ENCODE measurements around the gene CNOT3. TPM values are rescaled to one million over a fixed set of nuclear protein-coding genes. Genes with fewer than 3 reads are reported as not detected.

CNOT3 gene
- total and polyA plus RNA-seq, 2 experiments from 2014 or later, result 39.7 to 47.0 TPM

GRCh38 chr19:54152267-54152666 lies 14.7 kb downstream of the CNOT3 start:
- ATAC-seq, result no peak
- Histone ChIP-seq H3K4me3 (no peak overlapping the region), H3K4me2 (no peak overlapping the region), H3K27me3 (ENCODE audit: insufficient read depth) (no peaks in the 10 kb centered on the region), H3K4me1 (ENCODE audit: insufficient read depth) (no peaks in the 10 kb centered on the region), H3F3A (replicated peaks; ENCODE audit: low read depth) (peaks cover 21% of the 10 kb centered on the region), H3K27ac (ENCODE audit: low read depth) (no peak overlapping the region), H3K36me3 (ENCODE audit: insufficient read depth) (peaks cover 27% of the 10 kb centered on the region), H2AFZ (no peak overlapping the region), H3K79me2 (replicated peaks; ENCODE audit: insufficient read depth) (no peaks in the 10 kb centered on the region), H3K9me2 (ENCODE audit: insufficient read depth) (no peaks in the 10 kb centered on the region), H4K20me1 (replicated peaks; ENCODE audit: insufficient read depth) (peaks cover 15% of the 10 kb centered on the region; the same call in 1 of the 2 replicates)
- H3K4me1 Mint-ChIP-seq, result no peaks in the 10 kb centered on the region; the same call in 2 of the 3 replicates
- H3K9me3 Mint-ChIP-seq, result no peaks in the 10 kb centered on the region; the same call in 2 of the 3 replicates
- H3K36me3 Mint-ChIP-seq (ENCODE audit: low read depth), result peaks cover 78% of the 10 kb centered on the region
- peaks cover 17% of the 10 kb centered on the region for H3K27me3 Mint-ChIP-seq (ENCODE audit: insufficient read depth, low read depth, poor library complexity)
- no peak overlapping the region for H3K4me3 Mint-ChIP-seq
- DNase-seq (ENCODE audit: low spot score), result no peak
- TF ChIP-seq ZNF114 (CRISPR knock-in tag; IDR thresholded peaks at IDR 0.05) (no peak), CTCF (conservative IDR thresholded peaks at IDR 0.05; ENCODE audit: low read depth in 2 of 2) (no peak), EZH2 (IDR thresholded peaks at IDR 0.05; ENCODE audit: low read depth, unreplicated experiment) (no peak), NANOG (IDR thresholded peaks at IDR 0.05; ENCODE audit: borderline replicate concordance) (no peak), JUNB (IDR thresholded peaks at IDR 0.05; ENCODE audit: unreplicated experiment) (no peak), STAT1 (IDR thresholded peaks at IDR 0.05; ENCODE audit: unreplicated experiment) (no peak), EZH2phosphoT487 (IDR thresholded peaks at IDR 0.05; ENCODE audit: unreplicated experiment) (no peak)
- TF ChIP-seq, protein P1, sequence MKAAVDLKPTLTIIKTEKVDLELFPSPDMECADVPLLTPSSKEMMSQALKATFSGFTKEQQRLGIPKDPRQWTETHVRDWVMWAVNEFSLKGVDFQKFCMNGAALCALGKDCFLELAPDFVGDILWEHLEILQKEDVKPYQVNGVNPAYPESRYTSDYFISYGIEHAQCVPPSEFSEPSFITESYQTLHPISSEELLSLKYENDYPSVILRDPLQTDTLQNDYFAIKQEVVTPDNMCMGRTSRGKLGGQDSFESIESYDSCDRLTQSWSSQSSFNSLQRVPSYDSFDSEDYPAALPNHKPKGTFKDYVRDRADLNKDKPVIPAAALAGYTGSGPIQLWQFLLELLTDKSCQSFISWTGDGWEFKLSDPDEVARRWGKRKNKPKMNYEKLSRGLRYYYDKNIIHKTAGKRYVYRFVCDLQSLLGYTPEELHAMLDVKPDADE (IDR thresholded peaks at IDR 0.05), result no peak
- no peak overlapping the region for H3K27ac Mint-ChIP-seq

GRCh38 chr19:54152878-54153524 lies 15.4 kb downstream of the CNOT3 start:
- Histone ChIP-seq H3K36me3 (ENCODE audit: insufficient read depth) (peaks cover 27% of the 10 kb centered on the region), H3K4me2 (no peak overlapping the region), H3K4me3 (no peak overlapping the region), H3K27me3 (ENCODE audit: insufficient read depth) (no peaks in the 10 kb centered on the region), H3K79me2 (replicated peaks; ENCODE audit: insufficient read depth) (no peaks in the 10 kb centered on the region; the same call in 1 of the 2 replicates), H3K9me2 (ENCODE audit: insufficient read depth) (no peaks in the 10 kb centered on the region), H4K20me1 (replicated peaks; ENCODE audit: insufficient read depth) (peaks cover 10% of the 10 kb centered on the region; the same call in 1 of the 2 replicates), H2AFZ (no peak overlapping the region), H3K4me1 (ENCODE audit: insufficient read depth) (no peaks in the 10 kb centered on the region), H3F3A (replicated peaks; ENCODE audit: low read depth) (peaks cover 21% of the 10 kb centered on the region), H3K27ac (ENCODE audit: low read depth) (no peak overlapping the region)
- no peaks in the 10 kb centered on the region; the same call in 2 of the 3 replicates for H3K9me3 Mint-ChIP-seq
- peaks cover 74% of the 10 kb centered on the region for H3K36me3 Mint-ChIP-seq (ENCODE audit: low read depth)
- H3K27ac Mint-ChIP-seq, result no peak overlapping the region
- no peaks in the 10 kb centered on the region; the same call in 2 of the 3 replicates for H3K4me1 Mint-ChIP-seq
- H3K27me3 Mint-ChIP-seq (ENCODE audit: insufficient read depth, low read depth, poor library complexity), result peaks cover 14% of the 10 kb centered on the region
- no peak overlapping the region; the same call in 2 of the 3 replicates for H3K4me3 Mint-ChIP-seq
- DNase-seq (ENCODE audit: low spot score), result no peak
- no peak for ATAC-seq
- TF ChIP-seq EZH2 (IDR thresholded peaks at IDR 0.05; ENCODE audit: low read depth, unreplicated experiment) (no peak), NANOG (IDR thresholded peaks at IDR 0.05; ENCODE audit: borderline replicate concordance) (no peak), CTCF (conservative IDR thresholded peaks at IDR 0.05; ENCODE audit: low read depth in 2 of 2) (no peak), STAT1 (IDR thresholded peaks at IDR 0.05; ENCODE audit: unreplicated experiment) (no peak), CREB1 (CRISPR knock-in tag; IDR thresholded peaks at IDR 0.05; ENCODE audit: low read depth) (no peak), EZH2phosphoT487 (IDR thresholded peaks at IDR 0.05; ENCODE audit: unreplicated experiment) (no peak), ZNF114 (CRISPR knock-in tag; IDR thresholded peaks at IDR 0.05) (no peak), JUNB (IDR thresholded peaks at IDR 0.05; ENCODE audit: unreplicated experiment) (no peak), POLR2AphosphoS5 (IDR thresholded peaks at IDR 0.05; ENCODE audit: low read depth) (no peak)
- TF ChIP-seq, protein P2, sequence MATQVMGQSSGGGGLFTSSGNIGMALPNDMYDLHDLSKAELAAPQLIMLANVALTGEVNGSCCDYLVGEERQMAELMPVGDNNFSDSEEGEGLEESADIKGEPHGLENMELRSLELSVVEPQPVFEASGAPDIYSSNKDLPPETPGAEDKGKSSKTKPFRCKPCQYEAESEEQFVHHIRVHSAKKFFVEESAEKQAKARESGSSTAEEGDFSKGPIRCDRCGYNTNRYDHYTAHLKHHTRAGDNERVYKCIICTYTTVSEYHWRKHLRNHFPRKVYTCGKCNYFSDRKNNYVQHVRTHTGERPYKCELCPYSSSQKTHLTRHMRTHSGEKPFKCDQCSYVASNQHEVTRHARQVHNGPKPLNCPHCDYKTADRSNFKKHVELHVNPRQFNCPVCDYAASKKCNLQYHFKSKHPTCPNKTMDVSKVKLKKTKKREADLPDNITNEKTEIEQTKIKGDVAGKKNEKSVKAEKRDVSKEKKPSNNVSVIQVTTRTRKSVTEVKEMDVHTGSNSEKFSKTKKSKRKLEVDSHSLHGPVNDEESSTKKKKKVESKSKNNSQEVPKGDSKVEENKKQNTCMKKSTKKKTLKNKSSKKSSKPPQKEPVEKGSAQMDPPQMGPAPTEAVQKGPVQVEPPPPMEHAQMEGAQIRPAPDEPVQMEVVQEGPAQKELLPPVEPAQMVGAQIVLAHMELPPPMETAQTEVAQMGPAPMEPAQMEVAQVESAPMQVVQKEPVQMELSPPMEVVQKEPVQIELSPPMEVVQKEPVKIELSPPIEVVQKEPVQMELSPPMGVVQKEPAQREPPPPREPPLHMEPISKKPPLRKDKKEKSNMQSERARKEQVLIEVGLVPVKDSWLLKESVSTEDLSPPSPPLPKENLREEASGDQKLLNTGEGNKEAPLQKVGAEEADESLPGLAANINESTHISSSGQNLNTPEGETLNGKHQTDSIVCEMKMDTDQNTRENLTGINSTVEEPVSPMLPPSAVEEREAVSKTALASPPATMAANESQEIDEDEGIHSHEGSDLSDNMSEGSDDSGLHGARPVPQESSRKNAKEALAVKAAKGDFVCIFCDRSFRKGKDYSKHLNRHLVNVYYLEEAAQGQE (IDR thresholded peaks at IDR 0.05; ENCODE audit: unreplicated experiment), result no peak
- TF ChIP-seq, protein P1 (IDR thresholded peaks at IDR 0.05), result no peak
